IMR-90 (cell line): ENCODE results near the gene TNFRSF25. TPM values are rescaled to one million over a fixed set of nuclear protein-coding genes. Genes with fewer than 3 reads are reported as not detected.
"Not testable (repeated sequence)": the region's sequence is repeated elsewhere in the genome, so short reads cannot be mapped to it uniquely, and the experiment has no call there.

ENCODE experiments used
- ATAC-seq: fragments of 200-7000 bp; cut with Tn5 transposase; 2 replicates; pipeline ENCODE4 v1.9.1; 2020; ENCODE audit warnings: low read depth, mild to moderate bottlenecking, moderate library complexity
- BruUV-seq: library from RNA; stranded (reverse); fragments of 400-500 nt; replicated peaks from 2 replicates; lab custom pipeline; 2021; lab: Mats Ljungman, UMichigan
- CTCF ChIA-PET: fragments of 300-600 bp; formaldehyde crosslinking; extraction: SDS; loops from one replicate; lab custom pipeline; 2021; ENCODE audit warnings: antibody characterized with exemption; lab: Yijun Ruan, JAX
- POLR2A ChIA-PET: fragments of 300-600 bp; sonication (Branson Sonifier 250); formaldehyde crosslinking; loops from one replicate; lab custom pipeline; 2022; ENCODE audit warnings: antibody characterized with exemption; ENCODE audit not compliant: unreplicated experiment; lab: Charles Lee
- DNase-seq: peaks from one replicate; pipeline ENCODE4 v3.0.0; 2013
- H2AFZ ChIP-seq: replicated peaks from 2 replicates; pipeline ENCODE3; 2013; ENCODE audit warnings: low read length, mild to moderate bottlenecking; ENCODE audit not compliant: poor library complexity
- H2AK5ac ChIP-seq: 2 replicates; pipeline ENCODE4 v1.6.1; 2013; ENCODE audit warnings: low read depth, low read length, inconsistent platforms
- H2AK9ac ChIP-seq: replicated peaks from 2 replicates; pipeline ENCODE3; 2013; ENCODE audit warnings: mild to moderate bottlenecking, low read depth, low read length, moderate library complexity; ENCODE audit not compliant: poor library complexity
- H2BK120ac ChIP-seq: 2 replicates; pipeline ENCODE4 v1.6.1; 2013; ENCODE audit warnings: low read depth, low read length, inconsistent platforms
- H2BK15ac ChIP-seq: 3 replicates; pipeline ENCODE4 v1.6.1; 2013; ENCODE audit warnings: low read depth, low read length, inconsistent platforms
- H2BK20ac ChIP-seq: 2 replicates; pipeline ENCODE4 v1.6.1; 2013; ENCODE audit warnings: low read depth, mild to moderate bottlenecking, inconsistent platforms, low read length, moderate library complexity
- H2BK5ac ChIP-seq: 2 replicates; pipeline ENCODE4 v1.6.1; 2013; ENCODE audit warnings: mild to moderate bottlenecking, low read depth, low read length, inconsistent platforms; ENCODE audit not compliant: poor library complexity, severe bottlenecking
- H3K14ac ChIP-seq: replicated peaks from 2 replicates; pipeline ENCODE4 v1.6.1; 2013; ENCODE audit warnings: low read depth, low read length, inconsistent platforms
- H3K18ac ChIP-seq: 2 replicates; pipeline ENCODE4 v1.6.1; 2013; ENCODE audit warnings: low read depth, low read length, control low read depth
- H3K23ac ChIP-seq: 2 replicates; pipeline ENCODE4 v1.6.1; 2013; ENCODE audit warnings: low read depth, low read length, inconsistent platforms
- H3K27ac ChIP-seq: 2 replicates; pipeline ENCODE4 v1.5.1; 2013; ENCODE audit warnings: mild to moderate bottlenecking, control low read depth, low read length; ENCODE audit not compliant: insufficient read depth
- H3K27me3 ChIP-seq: 2 replicates; pipeline ENCODE4 v1.6.1; 2013; ENCODE audit warnings: low read length; ENCODE audit not compliant: control insufficient read depth, insufficient read depth
- H3K36me3 ChIP-seq: 2 replicates; pipeline ENCODE4 v1.6.1; 2013; ENCODE audit warnings: low read length, mixed read lengths; ENCODE audit not compliant: control insufficient read depth, insufficient read depth
- H3K4ac ChIP-seq: 2 replicates; pipeline ENCODE4 v1.6.1; 2013; ENCODE audit warnings: low read depth, low read length, inconsistent platforms
- H3K4me1 ChIP-seq: 2 replicates; pipeline ENCODE4 v1.6.1; 2013; ENCODE audit warnings: low read length, mixed read lengths; ENCODE audit not compliant: control insufficient read depth, insufficient read depth
- H3K4me2 ChIP-seq: 2 replicates; pipeline ENCODE4 v1.6.1; 2013; ENCODE audit warnings: low read depth, mild to moderate bottlenecking, control low read depth, low read length, moderate library complexity
- H3K4me3 ChIP-seq: 2 replicates; pipeline ENCODE4 v1.5.1; 2013; ENCODE audit warnings: low read depth, mild to moderate bottlenecking, control low read depth, low read length, moderate library complexity; ENCODE audit not compliant: insufficient read depth
- H3K56ac ChIP-seq: 2 replicates; pipeline ENCODE4 v1.6.1; 2013; ENCODE audit warnings: low read length, inconsistent platforms; ENCODE audit not compliant: insufficient read depth; ENCODE audit errors: extremely low read depth
- H3K79me1 ChIP-seq, 2 experiments: 2 replicates each; pipeline ENCODE4 v1.6.1; 2013; ENCODE audit warnings: low read length in 2 of 2, inconsistent platforms in 1 of 2, low read depth in 1 of 2
- H3K9ac ChIP-seq: 2 replicates; pipeline ENCODE4 v1.6.1; 2013; ENCODE audit warnings: low read depth, low read length, control low read depth
- H3K9me1 ChIP-seq: 2 replicates; pipeline ENCODE4 v1.6.1; 2013; ENCODE audit warnings: low read length, inconsistent platforms; ENCODE audit not compliant: insufficient read depth
- H3K9me3 ChIP-seq: 2 replicates; pipeline ENCODE4 v1.6.1; 2013; ENCODE audit warnings: low read length; ENCODE audit not compliant: control insufficient read depth, insufficient read depth
- H4K20me1 ChIP-seq: 2 replicates; pipeline ENCODE4 v1.6.1; 2013; ENCODE audit warnings: low read length, inconsistent platforms; ENCODE audit not compliant: insufficient read depth
- H4K5ac ChIP-seq: 2 replicates; pipeline ENCODE4 v1.6.1; 2013; ENCODE audit warnings: mild to moderate bottlenecking, low read depth, low read length, control low read depth
- H4K8ac ChIP-seq, 2 experiments: 2 replicates each; pipeline ENCODE4 v1.6.1; 2013; ENCODE audit warnings: low read depth in 2 of 2, low read length in 2 of 2, control low read depth in 1 of 2, inconsistent platforms in 1 of 2
- H4K91ac ChIP-seq: 2 replicates; pipeline ENCODE4 v1.6.1; 2013; ENCODE audit warnings: low read depth, low read length, inconsistent platforms; ENCODE audit not compliant: insufficient read depth
- BHLHE40 ChIP-seq: fragments of 150-350 bp; IDR thresholded peaks from 2 replicates; pipeline ENCODE4 v1.6.1; 2016; ENCODE audit warnings: mild to moderate bottlenecking, low read depth, low read length
- CHD1 ChIP-seq: IDR thresholded peaks from 2 replicates; pipeline ENCODE4 v1.6.1; 2012; ENCODE audit warnings: low read depth, low read length, improper control_type of control experiment
- ELK1 ChIP-seq: fragments of 150-350 bp; IDR thresholded peaks from 2 replicates; pipeline ENCODE4 v1.6.1; 2016; ENCODE audit warnings: low read depth, mild to moderate bottlenecking, low read length, moderate library complexity, borderline replicate concordance
- FOS ChIP-seq: fragments of 150-350 bp; IDR thresholded peaks from 2 replicates; pipeline ENCODE4 v1.6.1; 2016; ENCODE audit warnings: low read depth, low read length
- MAFK ChIP-seq: IDR thresholded peaks from 2 replicates; pipeline ENCODE4 v1.6.1; 2012; ENCODE audit warnings: low read depth, low read length, improper control_type of control experiment
- MAZ ChIP-seq: IDR thresholded peaks from 2 replicates; pipeline ENCODE4 v1.6.1; 2012; ENCODE audit warnings: low read depth, mild to moderate bottlenecking, low read length, improper control_type of control experiment, moderate library complexity, borderline replicate concordance
- RAD21 ChIP-seq: IDR thresholded peaks from 2 replicates; pipeline ENCODE4 v1.6.1; 2012; ENCODE audit warnings: low read length, improper control_type of control experiment
- RCOR1 ChIP-seq: IDR thresholded peaks from 2 replicates; pipeline ENCODE4 v1.6.1; 2012; ENCODE audit warnings: mild to moderate bottlenecking, low read length, improper control_type of control experiment; ENCODE audit not compliant: insufficient replicate concordance
- WGBS, 2 experiments: methylation state at CpG; one replicate each; pipeline versions ENCODE4 v1.1.5 to v1.1.7; 2013; ENCODE audit warnings: missing lambda C conversion rate in 2 of 2; ENCODE audit not compliant: insufficient read length in 1 of 2; ENCODE audit errors: extremely low coverage in 2 of 2; 5-methylcytosine and 5-hydroxymethylcytosine counted together
- dilution Hi-C: fragments of 300-500 bp; cut with HindIII; formaldehyde crosslinking; loops from one replicate; pipeline ENCODE4 v1.14.3; 2018; ENCODE audit warnings: low sequenced_read_pairs; ENCODE audit not compliant: unreplicated experiment
- in situ Hi-C: fragments of 300-500 bp; cut with MboI; formaldehyde crosslinking; loops from 3 replicates; pipeline ENCODE4 v1.14.3; 2019; ENCODE audit warnings: low sequenced_read_pairs, inconsistent platforms, mixed read lengths
- intact Hi-C: fragments of 100-400 bp; cut with micrococcal nuclease; formaldehyde crosslinking; loops from 2 replicates; pipeline ENCODE4 v1.10.0; 2022
- polyA plus RNA-seq, 3 experiments: library from polyadenylated mRNA; depleted of rRNA; stranded (reverse); fragments of >200 nt; gene quantifications; 2 replicates each; pipeline ENCODE4 v1.2.3, GENCODE V29; 2012; ENCODE audit warnings: low replicate concordance in 1 of 3
- total RNA-seq: library from RNA; depleted of rRNA; stranded (reverse); fragments of >200 nt; gene quantifications from 2 replicates; pipeline ENCODE4 v1.2.3, GENCODE V29; 2012

Gene TNFRSF25
- total and polyA plus RNA-seq, 2 of the 4 experiments (the other 2 are of a cell fraction) = 1.3 to 11.2 TPM

- dilution Hi-C loops = no loop called here
- Histone ChIP-seq H2AFZ (no peak overlapping the region), H3K27me3 (peaks cover 84% of the 10 kb centered on the region), H3K56ac (no peak overlapping the region), H3K23ac (no peak overlapping the region), H2BK5ac (no peak overlapping the region), H3K4me3 (no peak overlapping the region), H3K9me3 (no peaks in the 10 kb centered on the region), H2BK15ac (no peak overlapping the region), H3K18ac (no peak overlapping the region), H2BK20ac (no peak overlapping the region), H2AK5ac (no peak overlapping the region), H3K27ac (no peak overlapping the region), H4K8ac (no peak overlapping the region), H3K9me1 (no peaks in the 10 kb centered on the region), H4K91ac (no peak overlapping the region), H3K36me3 (no peaks in the 10 kb centered on the region), H3K4me1 (no peaks in the 10 kb centered on the region; the same call in 1 of the 2 replicates), H2AK9ac (no peak overlapping the region), H3K4me2 (no peak overlapping the region), H4K5ac (no peak overlapping the region), H3K9ac (no peak overlapping the region), H3K79me1 (no peaks in the 10 kb centered on the region), H3K4ac (no peak overlapping the region), H4K20me1 (no peaks in the 10 kb centered on the region), H2BK120ac (no peak overlapping the region), H3K14ac (no peak overlapping the region)
- WGBS, 2 experiments = 60% methylated on average over 4 of the region's 6 CpGs; no CpG with 5 or more reads in 1 of the 2 experiments
- CTCF ChIA-PET = no interaction called here
- no peak for ATAC-seq
- TF ChIP-seq MAFK = no peak
- no peak for TF ChIP-seq RAD21
- TF ChIP-seq BHLHE40 = no peak
- TF ChIP-seq RCOR1 = no peak
- TF ChIP-seq FOS = no peak
- TF ChIP-seq MAZ = no peak
- no peak for TF ChIP-seq CHD1
- TF ChIP-seq ELK1 = no peak
- in situ Hi-C loops = no loop called here
- intact Hi-C loops = no loop called here
- POLR2A ChIA-PET = no interaction called here
- DNase-seq = no peak
- no TSS peak for BruUV-seq
Measured at GRCh38 chr1:6450943-6451373, 15.0 kb downstream of the TNFRSF25 start.

GRCh38 chr1:6450486-6450885, 15.5 kb downstream of the TNFRSF25 start:
- in situ Hi-C loops, H4K20me1 ChIP-seq, H3K4me3 ChIP-seq, BruUV-seq, H4K91ac ChIP-seq, H3K36me3 ChIP-seq, H2BK15ac ChIP-seq, dilution Hi-C loops, H3K23ac ChIP-seq, H3K4me2 ChIP-seq, CTCF ChIA-PET, POLR2A ChIA-PET, H3K9me3 ChIP-seq, intact Hi-C loops, H2AK5ac ChIP-seq, H2AK9ac ChIP-seq, H2BK120ac ChIP-seq, H2BK20ac ChIP-seq, H3K4ac ChIP-seq, H3K14ac ChIP-seq, ATAC-seq, H3K79me1 ChIP-seq, H4K5ac ChIP-seq, H3K56ac ChIP-seq, H3K9me1 ChIP-seq, H4K8ac ChIP-seq, H3K27ac ChIP-seq, H3K4me1 ChIP-seq, H3K18ac ChIP-seq, H2BK5ac ChIP-seq, H3K9ac ChIP-seq, DNase-seq, H2AFZ ChIP-seq: not testable (repeated sequence)
- WGBS, 2 experiments = 18% methylated on average over 6 of the region's 10 CpGs; no CpG with 5 or more reads in 1 of the 2 experiments
- H3K27me3 ChIP-seq = peaks cover 81% of the 10 kb centered on the region
